Measurements from ENCODE around the gene C5.
"Not testable (repeated sequence)": the region's sequence is repeated elsewhere in the genome, so short reads cannot be mapped to it uniquely, and the experiment has no call there.

Gene C5

GRCh38 chr9:121048175-121048574, 1.9 kb downstream of the C5 start:
- no peak for DNase-seq (ENCODE audit: low read depth)

DNA sequence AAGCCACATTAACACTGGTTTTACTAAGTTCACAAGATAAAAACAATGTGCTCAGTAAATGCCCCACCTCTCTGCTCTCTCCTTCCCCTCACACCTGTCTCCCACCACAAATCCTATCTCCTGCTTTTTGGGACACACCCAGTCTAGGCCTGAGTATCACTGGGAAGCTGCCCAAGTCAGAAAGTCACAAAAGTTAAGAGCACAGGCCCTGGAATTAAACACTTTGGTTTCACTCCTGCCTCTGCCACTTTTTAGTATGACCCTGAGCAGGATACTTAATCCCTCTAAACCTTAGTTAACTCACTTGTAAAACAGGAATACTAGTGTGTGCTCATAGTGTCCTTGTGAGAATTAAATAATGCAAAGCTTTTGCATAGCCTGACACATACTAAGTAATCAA, 11.3 kb downstream of the C5 start:
- DNase-seq (ENCODE audit: low read depth): no peak

- no peak for DNase-seq (ENCODE audit: low read depth)
Observed at GRCh38 chr9:121038362-121038761, 11.7 kb downstream of the C5 start.

- not testable (repeated sequence) for DNase-seq (ENCODE audit: low read depth)
Observed at GRCh38 chr9:121035717-121036116, 14.4 kb downstream of the C5 start.

DNA sequence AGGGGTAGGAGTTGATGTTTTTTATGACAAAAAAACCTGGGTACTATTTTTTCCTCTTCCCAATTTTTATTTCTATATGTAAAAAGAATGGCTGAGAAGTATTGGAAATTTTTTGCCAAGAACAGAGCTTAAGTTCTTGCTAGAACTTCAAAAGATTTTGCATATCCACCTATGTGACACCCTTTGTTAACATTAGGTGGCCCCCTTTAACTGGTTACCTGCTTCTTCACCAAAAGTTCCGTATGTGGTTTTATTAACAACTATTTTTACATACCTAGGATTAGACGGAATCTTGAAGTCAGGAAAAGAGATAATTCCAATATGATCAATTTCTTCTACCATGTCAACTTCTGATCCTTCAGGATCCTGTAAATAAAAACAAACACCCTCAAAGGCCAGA, 15.5 kb downstream of the C5 start:
- no peak for DNase-seq (ENCODE audit: low read depth)

GRCh38 chr9:121029469-121029868, 20.6 kb downstream of the C5 start:
- DNase-seq (ENCODE audit: low read depth): no peak

GRCh38 chr9:121028285-121028684, 21.8 kb downstream of the C5 start:
- DNase-seq (ENCODE audit: low read depth): not testable (repeated sequence)

GRCh38 chr9:121026768-121027167, 23.3 kb downstream of the C5 start:
- DNase-seq (ENCODE audit: low read depth): no peak

DNA sequence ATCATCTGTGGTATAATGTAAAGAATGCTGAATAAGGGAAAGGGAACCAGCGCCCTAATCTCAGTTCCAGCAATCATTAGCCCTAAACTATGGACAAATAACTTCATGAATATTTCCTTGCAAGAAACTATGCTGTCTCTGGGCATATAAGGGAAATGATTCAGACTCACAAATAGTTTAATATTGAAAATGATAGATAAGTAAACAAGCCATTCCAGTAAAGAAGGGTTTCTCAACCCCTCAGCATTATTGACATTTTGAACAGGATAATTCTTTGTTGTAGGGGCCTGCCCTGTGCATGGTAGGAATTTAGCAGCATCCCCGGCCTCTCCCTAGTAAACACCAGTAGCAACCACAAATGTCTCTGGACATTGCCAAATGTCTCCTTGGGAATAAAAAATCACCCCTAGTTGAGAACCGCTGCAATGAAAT, 23.8 kb downstream of the C5 start:
- no peak for DNase-seq (ENCODE audit: low read depth)

DNA sequence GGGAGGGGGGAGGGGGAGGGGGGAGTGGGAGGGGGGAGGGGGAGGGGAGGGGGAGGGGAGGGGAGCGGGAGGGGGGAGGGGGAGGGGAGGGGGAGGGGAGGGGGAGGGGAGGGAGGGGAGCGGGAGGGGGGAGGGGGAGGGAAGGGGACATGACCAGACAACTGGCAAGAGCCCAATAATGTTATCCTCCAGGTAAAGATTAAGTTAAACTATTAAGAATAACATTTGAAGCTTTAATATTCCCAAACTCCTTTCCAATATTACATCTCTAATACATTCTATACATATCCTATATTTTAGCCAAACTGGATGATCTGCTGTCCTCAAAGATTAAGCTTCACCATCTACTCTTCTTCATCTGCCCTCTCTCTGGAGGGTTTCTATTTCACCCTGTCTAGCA, 25.8 kb downstream of the C5 start:
- DNase-seq (ENCODE audit: low read depth): no peak

DNA sequence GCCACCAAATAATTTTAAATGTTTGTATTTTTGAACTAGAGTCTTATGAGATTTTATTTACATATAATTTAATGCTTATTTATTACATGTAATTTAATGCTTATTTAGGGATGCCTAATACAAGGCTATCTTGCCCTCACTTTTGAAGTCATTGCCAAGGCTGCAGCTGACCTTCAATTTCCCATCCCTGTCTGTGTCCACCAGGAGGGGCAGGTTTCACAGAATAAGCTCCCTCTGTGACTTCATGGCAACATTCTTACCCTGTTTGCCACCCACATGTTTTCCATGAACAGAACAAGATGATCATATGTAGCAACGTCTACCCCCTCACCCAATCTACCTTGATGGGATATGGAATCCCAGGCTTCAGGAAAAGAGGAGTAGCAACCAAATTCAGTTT, 27.0 kb downstream of the C5 start:
- no peak for DNase-seq (ENCODE audit: low read depth)

DNA sequence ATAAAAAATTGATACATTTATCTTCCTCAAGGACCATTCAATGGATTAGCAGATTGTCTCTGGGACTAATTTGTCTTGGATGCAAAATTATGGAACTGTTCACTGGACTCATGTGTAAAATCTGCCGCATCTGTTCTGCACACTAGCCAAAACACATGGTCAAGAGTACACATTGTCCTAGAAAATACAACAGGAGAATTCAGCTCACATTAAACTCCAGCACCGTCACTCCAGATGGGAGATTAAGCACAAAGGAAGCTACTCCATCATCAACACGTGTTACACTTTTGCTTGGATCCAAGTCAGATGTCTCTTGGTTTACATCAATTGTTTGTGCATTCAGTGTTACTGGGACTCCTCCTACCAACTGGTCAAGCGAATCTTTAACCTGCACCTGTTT, 28.8 kb downstream of the C5 start:
- DNase-seq (ENCODE audit: low read depth): no peak

GRCh38 chr9:121019273-121019672, 30.8 kb downstream of the C5 start:
- no peak for DNase-seq (ENCODE audit: low read depth)

GRCh38 chr9:121013911-121014310, 36.2 kb downstream of the C5 start:
- DNase-seq (ENCODE audit: low read depth): no peak

DNA sequence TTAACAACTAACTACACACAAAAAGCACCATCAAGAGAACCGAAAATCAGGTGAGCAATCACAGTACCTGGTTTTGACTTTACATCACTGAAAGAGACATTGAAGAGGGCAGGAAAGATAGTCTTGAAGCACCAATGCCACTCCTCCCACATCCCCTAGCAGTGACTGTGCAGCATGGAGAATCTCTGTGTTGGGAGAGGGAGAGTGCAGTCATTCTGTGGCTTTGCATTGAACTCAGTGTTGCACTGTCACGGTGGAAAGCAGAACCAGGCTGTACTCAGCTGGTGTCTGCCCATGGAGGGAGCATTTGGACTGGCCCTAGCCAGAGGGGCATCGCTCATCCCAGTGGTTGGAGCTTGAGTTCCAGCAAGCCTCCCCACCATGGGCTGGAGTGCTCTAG, 40.4 kb downstream of the C5 start:
- DNase-seq (ENCODE audit: low read depth): no peak

GRCh38 chr9:120999317-120999716, 50.8 kb downstream of the C5 start:
- DNase-seq (ENCODE audit: low read depth): no peak

- no peak for DNase-seq (ENCODE audit: low read depth)
Observed at GRCh38 chr9:120998111-120998510, 52.0 kb downstream of the C5 start.

DNA sequence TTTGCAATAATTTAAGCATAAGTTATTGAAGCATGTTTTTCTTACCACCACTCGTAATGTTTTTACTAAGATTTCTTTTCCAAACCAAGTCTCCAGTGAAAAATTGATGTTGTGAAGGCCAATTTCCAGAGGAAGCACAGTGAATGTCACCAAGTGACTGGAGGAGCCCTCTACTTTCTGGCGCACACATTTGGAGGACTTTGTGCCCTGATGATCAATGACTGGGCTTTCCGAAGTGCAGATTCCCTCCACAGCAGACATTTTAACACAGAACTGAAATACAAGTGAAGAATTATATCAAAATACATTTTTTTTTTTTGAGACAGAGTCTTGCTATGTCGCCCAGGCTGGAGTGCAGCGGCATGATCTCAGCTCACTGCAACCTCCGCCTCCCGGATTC, 52.6 kb downstream of the C5 start:
- DNase-seq (ENCODE audit: low read depth): no peak

GRCh38 chr9:120996409-120996808, 53.7 kb downstream of the C5 start:
- no peak for DNase-seq (ENCODE audit: low read depth)

- no peak for DNase-seq (ENCODE audit: low read depth)
Observed at GRCh38 chr9:120989065-120989464, 61.0 kb downstream of the C5 start.

DNA sequence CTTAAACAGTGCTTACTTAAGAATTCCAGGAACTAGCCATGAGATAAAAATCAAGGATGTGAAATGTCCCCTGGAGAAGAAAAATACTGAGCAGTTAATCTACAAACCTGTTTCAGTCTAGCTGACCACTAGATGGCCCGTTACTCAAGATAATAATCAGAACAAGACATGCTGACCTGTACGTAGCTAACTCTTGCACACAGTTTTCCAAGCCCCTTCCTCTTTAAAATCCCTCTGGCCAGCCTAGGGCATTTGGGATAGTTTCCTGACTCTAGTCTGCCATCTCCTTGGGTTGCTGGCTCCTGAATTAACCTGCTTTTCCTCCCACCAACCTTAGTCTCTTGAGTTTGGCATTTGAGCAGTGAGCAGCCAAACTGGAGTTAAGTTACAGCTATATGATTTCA, 64.3 kb downstream of the C5 start:
- DNase-seq (ENCODE audit: low read depth): no peak

- DNase-seq (ENCODE audit: low read depth): no peak
Observed at GRCh38 chr9:120983259-120983837, 66.7 kb downstream of the C5 start.

- no peak for DNase-seq (ENCODE audit: low read depth)
Observed at GRCh38 chr9:120982836-120983235, 67.2 kb downstream of the C5 start.

GRCh38 chr9:120980951-120981350, 69.1 kb downstream of the C5 start:
- no peak for DNase-seq (ENCODE audit: low read depth)

DNA sequence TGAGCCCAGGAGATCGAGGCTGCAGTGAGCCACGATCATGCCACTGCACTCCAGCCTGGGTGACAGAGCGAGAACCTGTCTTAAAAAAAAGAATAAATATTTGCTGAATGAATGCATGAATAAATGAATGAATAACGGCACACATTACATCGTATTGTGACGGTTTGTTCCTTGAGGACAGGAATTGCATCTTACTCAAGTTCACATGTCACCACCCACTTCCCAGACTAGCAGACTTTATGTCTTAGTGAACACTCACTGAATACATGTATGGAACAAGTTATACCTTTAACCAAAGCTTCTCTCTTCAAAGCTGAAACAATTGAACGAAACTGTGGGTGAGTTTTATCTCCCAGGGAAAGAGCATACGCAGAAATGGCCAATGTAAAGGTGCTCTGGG, 70.3 kb downstream of the C5 start:
- DNase-seq (ENCODE audit: low read depth): no peak
